HG03354 (cell line): ENCODE results near the gene FBXW7.

Experiments used
- ATAC-seq: cut with Tn5 transposase; IDR thresholded peaks from one replicate; pipeline ENCODE4 v1.9.1; 2021; ENCODE audit warnings: mild to moderate bottlenecking; ENCODE audit not compliant: unreplicated experiment, poor library complexity, severe bottlenecking

The FBXW7 gene

GRCh38 chr4:152352215-152352614 is 183.7 kb downstream of the FBXW7 start:
- ATAC-seq, result peak; percentile 20

DNA sequence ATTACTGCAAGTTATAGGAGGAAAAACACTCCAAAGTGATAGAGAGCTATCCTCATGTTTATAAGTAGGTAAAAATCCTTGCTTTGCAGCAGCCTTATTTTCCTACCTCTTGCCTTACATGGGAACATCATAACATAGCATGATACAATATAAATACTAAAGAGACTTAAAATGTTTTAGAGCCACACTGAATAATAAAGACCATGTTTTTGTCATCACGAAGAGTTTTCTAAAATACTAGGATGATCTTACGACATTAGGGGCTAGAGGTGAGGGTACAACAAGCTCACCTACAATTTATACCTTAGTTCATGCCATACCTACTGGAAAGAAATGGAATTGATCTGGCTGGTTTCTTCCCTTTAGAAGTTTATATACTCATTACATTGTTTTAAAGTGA is 184.8 kb downstream of the FBXW7 start:
- no peak for ATAC-seq

- no peak for ATAC-seq
Observed at GRCh38 chr4:152348670-152349069, 187.2 kb downstream of the FBXW7 start.

DNA sequence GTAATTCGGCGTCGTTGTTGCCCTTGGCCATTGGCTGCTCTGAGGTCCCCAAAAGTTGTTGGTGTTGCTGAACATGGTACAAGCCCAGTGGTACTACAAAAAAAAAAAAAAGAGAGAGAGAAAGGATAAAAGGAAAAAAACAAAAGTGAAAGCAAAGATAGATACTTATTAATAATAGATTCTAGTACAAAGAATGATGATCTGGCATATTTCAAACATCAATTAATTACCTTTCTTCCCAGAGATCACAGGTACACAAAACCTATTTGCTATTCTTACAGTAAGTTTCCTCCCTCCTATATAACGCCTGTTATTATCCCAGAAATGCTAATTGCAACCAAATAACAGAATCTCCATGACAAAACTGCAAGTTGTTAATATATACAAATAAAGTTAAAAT is 188.9 kb downstream of the FBXW7 start:
- ATAC-seq, result no peak

DNA sequence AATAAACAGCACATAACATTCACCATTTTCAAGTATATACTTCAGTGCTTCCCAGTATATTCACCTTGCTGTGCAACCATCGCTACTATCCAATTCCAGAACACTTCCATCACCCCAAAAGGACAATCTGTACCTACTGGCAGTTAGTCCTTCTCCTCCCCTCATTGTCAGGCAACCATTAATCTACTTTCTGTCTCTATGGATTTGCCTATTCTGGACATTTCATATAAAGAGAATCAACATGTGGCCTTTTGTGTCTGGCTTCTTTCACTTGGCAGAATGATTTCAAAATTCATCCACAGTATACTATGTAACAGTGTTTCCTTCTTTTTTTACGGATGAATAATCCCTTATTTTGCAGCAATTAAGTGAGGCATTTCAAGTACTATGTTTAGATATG is 189.4 kb downstream of the FBXW7 start:
- ATAC-seq, result no peak

DNA sequence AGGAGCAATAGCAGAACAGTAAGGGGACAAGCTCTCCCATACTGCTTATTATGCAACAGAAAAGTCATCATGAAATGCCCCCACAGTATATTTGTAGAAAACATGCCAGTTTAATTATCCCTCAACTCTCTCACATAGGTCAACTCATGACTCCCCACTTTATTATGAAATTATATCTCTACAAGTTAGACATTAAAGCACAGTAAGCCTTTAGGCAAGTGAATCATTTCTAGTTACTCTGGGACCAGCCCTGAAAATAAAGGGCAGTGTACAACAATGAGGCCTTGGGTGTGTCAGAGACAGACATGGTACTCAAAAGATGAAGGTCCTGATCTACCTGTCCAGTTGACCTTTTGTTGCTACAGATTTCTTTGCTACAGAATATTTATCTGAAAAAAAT is 191.9 kb downstream of the FBXW7 start:
- ATAC-seq, result no peak

GRCh38 chr4:152342293-152342692 is 193.6 kb downstream of the FBXW7 start:
- ATAC-seq, result no peak

DNA sequence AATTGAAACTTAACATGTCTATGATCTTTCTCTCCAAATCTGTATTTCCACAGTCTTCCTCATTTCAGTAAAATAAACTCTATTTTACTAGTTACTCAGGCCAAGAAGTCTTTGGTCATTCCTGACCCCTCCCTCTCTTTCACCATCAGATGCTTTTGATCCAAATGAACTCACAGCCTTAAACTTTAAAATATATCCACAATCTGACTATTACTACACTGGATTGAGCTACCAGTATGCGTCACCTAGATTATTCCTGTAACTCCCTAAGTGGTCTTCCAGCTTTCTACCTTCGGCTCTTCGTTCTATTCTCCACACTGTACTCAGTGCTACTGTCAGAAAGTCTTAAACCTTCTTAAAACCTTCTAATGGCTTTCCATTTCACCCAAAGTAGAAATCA is 195.1 kb downstream of the FBXW7 start:
- no peak for ATAC-seq

DNA sequence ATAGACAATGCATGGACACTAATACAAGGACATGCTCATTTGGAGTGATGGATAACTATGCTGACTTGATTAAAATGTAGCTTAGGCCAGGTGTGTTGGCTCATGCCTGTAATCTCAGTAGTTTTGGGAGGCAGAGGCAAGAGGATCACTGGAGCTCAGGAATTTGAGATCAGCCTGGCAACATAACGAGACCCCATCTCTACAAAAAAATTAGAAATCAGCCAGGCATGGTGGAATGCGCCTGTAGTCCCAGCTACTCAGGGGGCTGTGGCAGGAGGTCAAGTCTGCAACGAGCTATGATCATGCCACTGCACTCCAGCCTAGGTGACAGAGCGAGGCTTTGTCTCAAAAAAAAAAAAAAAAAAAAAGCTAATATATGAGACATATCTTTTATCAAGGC is 196.3 kb downstream of the FBXW7 start:
- ATAC-seq, result no peak

DNA sequence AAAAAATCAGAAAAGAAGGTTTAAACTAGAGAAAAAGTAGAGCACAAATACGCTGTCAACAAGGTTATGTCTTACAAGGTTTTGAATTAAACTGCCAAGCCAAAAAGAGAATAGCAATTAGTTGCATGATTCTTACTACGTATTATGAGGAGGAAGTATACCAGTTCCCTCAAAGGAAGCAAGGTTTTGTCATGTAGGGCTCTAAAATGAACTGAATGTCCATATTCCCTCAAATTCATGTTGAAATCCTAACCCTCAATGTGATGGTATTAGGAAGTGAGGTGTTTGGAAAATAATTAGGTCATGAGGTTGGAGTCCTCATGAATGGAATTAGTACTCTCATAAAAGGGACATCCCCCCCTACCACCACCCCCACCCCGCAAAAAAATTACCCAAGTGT is 201.0 kb downstream of the FBXW7 start:
- no peak for ATAC-seq

GRCh38 chr4:152331042-152331441 is 204.8 kb downstream of the FBXW7 start:
- ATAC-seq, result no peak

DNA sequence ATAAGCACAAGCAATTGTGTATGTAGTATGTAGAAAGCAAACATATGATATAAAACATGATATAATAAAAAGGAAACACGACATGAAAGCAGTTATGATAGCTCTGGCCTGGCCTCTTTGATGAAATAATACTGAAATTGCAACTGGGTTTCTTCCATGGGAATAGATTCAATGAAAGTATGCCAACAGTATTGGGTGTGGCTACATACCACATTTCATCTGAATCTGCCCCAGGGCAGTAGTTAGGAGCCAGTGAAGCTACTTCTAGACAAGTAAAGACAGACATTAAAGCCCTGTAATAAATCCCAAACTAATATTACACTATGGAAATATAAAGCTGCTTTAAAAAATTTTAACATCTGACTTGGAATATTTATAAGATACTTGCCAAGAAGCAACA is 207.3 kb downstream of the FBXW7 start:
- ATAC-seq, result no peak

DNA sequence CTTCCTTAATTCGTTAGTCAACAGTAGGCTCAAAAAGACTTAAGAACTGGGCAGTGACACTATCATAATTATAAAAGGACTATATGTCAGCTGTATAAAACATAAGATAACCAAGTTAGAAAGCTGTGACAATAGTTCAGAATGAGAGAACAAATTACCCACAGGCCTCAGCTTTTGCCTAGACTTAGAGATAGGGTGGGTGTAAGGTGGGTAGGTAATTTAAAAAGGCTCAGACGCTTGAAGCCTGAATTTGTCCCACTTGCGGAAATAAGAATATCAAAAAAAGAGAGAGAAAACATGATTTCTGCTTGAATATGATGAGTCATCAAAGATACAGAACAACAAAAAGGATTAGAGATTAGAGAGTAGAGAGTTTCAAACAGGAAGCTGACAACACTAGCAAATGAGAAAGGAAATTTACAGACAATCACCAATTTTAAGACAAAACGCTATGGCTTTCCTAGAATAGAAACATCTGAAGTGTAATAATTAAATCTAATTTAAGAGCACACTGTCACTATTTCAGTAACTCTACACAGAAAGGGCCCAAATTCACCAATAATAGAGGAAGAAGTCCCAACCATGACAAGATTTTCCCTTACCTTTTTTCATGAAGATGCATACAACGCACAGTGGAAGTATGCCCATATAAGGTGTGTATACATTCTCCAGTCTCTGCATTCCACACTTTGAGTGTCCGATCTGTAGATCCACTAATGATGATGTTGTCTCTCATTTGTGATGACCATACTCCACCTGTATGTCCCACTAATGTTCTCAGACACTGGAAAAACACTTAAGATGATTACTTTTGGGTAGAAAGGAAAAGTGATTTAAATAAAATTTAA is 208.1 kb downstream of the FBXW7 start:
- ATAC-seq, result no peak

DNA sequence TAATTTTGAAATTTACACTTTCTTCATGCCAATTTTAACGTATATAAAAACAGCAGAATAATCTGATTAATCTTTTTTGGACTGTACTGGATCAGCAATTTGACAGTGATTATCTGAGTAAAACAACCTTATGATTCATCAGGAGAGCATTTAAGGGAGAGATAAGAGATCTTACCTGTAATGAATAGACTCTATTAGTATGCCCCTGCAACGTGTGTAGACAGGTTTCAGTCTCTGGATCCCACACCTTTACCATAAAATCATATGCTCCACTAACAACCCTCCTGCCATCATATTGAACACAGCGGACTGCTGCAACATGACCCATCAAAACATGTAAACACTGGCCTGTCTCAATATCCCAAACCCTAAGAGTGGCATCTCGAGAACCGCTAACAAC is 210.1 kb downstream of the FBXW7 start:
- ATAC-seq, result no peak

DNA sequence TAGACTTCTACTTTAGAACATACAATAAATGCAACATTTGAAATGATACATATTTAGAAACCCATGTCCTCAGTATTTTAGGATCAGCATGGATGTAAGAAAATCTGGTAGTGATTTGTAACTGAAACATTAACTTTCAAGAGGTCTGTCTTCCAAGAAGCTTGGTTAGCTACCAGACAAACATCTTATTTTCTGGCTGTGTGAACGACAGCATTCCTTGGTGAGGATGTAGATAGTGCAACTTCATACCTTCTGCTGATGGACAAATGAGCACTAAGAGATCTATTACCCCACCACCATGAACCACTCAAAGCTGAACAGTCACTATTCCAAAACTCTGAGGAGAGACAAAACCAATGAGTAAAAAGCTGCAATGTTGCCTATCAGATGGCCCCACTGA is 212.7 kb downstream of the FBXW7 start:
- no peak for ATAC-seq

- no peak for ATAC-seq
Observed at GRCh38 chr4:152322656-152323055, 213.2 kb downstream of the FBXW7 start.

DNA sequence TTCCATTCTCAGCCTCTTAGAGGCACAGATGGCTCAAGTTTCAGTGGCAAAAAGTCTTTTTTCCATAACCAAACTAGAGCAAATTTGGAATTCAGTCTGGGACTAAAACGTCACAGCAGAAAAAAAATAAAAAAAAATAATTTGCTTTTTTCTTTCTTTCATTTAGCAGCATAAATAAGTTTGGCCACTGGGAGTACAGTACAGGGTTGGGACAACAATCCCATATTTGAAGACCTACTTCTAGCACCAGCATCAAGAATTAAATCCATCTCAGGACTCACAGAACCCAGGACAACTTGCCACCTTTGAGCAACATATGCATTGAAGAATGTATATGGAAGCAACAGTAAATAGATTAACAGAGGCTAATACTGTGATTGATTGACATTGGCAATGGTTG is 214.0 kb downstream of the FBXW7 start:
- ATAC-seq, result no peak

GRCh38 chr4:152321398-152321797 is 214.5 kb downstream of the FBXW7 start:
- ATAC-seq, result no peak

DNA sequence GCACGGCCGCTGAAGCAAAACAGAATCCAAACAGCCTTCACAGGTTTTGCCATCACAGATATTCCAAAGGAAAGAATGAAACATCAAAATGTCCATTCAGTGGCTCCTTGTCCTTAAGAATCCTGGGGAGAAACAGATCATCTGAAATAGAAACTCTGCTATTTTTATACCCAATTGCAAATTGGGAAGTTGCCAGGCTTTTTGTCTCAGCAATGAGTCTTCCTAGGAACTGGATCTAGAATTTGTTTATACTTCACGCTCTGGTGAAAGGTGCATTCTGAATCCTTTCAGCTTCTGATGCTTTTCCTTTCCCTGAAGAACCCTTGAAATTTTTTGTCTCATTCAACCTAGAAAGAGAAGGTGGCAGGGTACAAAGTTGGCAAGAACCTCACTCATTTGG is 218.9 kb downstream of the FBXW7 start:
- ATAC-seq, result no peak

DNA sequence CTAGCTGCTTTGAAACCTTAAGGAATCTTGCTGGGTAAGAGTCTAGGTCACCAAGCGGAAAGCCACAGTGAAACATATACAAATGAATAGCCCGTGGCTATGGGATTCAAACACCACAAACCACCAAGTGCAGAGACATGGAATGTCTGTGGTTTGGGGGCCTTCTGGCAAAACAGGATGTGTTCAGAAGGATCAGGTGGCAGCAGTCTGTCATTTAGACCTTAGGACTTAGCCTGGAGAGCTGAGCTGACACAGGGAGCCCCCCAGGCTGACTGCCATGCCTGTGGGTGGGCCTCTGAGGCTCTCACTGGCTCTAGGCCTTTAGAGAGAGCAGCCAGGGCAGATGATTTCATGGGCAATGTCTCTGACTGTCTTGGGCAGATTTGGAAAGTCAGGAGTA is 225.6 kb downstream of the FBXW7 start:
- no peak for ATAC-seq

- ATAC-seq, result no peak
Observed at GRCh38 chr4:152309418-152309817, 226.5 kb downstream of the FBXW7 start.

DNA sequence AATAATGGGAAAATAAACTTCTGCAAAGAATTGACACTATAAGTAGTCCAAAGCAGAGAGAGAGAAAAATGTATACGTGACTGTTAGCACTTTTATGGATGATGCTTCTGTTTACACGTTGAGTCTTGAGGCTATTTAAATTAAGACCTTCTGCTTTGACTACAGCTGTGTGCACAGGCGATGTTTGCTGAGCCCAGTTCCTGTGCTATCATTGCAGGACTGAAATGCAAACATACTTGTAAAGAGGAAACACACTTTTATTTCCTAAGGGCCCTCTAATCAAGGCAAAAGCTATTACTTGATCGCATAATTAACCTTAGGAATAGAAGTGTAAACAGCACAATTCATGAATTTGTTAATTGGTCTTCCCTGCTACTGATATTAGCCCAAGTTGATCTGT is 226.9 kb downstream of the FBXW7 start:
- no peak for ATAC-seq
